ENCODE data around the gene KCNQ1. TPM values are rescaled to one million over a fixed set of nuclear protein-coding genes. Genes with fewer than 3 reads are reported as not detected.

KCNQ1 gene
- total and polyA plus RNA-seq, 2 of the 13 experiments (the other 11 are each of a cell fraction or from before 2014, with no cell fraction given) = 0.02 to 0.08 TPM

DNA sequence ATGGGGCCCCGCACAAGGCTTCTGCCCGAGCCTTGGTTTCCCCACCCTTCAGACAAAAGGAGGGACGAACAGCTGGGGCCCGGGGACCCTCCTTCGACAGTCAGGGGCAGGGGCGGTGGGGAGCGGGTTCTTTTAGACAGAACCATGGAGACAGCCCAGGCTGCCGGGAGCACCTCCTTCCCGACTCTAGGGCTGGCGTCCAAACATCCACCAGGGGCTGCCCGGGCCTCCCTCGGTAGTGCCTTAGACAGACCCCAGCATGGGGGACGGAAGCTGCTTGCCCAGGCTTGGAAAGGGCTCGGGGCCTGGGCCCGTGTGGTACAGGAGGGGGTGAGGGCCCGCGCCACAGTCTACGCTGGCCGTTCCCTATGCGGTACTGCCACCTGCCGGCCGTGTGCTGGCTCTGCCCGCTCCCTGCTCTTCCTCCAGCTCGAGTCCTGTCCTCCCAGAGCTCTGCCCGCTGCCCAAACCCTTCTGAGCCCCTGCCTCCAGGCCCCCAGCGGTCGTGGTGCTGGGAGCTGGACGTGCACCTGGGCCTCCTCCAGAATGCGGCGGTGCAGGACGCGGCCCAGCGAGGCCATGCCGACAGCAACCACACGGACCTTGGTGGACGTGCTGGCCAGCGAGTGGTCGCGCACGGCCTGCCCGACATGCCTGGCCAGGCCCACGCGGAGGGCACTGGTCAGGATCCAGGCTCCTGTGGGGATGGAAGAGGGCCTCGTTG, 24.1 kb upstream of the KCNQ1 start (continued):
- TF ChIP-seq, protein P1, sequence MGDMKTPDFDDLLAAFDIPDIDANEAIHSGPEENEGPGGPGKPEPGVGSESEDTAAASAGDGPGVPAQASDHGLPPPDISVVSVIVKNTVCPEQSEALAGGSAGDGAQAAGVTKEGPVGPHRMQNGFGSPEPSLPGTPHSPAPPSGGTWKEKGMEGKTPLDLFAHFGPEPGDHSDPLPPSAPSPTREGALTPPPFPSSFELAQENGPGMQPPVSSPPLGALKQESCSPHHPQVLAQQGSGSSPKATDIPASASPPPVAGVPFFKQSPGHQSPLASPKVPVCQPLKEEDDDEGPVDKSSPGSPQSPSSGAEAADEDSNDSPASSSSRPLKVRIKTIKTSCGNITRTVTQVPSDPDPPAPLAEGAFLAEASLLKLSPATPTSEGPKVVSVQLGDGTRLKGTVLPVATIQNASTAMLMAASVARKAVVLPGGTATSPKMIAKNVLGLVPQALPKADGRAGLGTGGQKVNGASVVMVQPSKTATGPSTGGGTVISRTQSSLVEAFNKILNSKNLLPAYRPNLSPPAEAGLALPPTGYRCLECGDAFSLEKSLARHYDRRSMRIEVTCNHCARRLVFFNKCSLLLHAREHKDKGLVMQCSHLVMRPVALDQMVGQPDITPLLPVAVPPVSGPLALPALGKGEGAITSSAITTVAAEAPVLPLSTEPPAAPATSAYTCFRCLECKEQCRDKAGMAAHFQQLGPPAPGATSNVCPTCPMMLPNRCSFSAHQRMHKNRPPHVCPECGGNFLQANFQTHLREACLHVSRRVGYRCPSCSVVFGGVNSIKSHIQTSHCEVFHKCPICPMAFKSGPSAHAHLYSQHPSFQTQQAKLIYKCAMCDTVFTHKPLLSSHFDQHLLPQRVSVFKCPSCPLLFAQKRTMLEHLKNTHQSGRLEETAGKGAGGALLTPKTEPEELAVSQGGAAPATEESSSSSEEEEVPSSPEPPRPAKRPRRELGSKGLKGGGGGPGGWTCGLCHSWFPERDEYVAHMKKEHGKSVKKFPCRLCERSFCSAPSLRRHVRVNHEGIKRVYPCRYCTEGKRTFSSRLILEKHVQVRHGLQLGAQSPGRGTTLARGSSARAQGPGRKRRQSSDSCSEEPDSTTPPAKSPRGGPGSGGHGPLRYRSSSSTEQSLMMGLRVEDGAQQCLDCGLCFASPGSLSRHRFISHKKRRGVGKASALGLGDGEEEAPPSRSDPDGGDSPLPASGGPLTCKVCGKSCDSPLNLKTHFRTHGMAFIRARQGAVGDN (CRISPR knock-in tag; IDR thresholded peaks at IDR 0.05) = peak; percentile 75
- TF ChIP-seq, protein P2, sequence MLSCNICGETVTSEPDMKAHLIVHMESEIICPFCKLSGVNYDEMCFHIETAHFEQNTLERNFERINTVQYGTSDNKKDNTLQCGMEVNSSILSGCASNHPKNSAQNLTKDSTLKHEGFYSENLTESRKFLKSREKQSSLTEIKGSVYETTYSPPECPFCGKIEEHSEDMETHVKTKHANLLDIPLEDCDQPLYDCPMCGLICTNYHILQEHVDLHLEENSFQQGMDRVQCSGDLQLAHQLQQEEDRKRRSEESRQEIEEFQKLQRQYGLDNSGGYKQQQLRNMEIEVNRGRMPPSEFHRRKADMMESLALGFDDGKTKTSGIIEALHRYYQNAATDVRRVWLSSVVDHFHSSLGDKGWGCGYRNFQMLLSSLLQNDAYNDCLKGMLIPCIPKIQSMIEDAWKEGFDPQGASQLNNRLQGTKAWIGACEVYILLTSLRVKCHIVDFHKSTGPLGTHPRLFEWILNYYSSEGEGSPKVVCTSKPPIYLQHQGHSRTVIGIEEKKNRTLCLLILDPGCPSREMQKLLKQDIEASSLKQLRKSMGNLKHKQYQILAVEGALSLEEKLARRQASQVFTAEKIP (CRISPR knock-in tag; IDR thresholded peaks at IDR 0.05; ENCODE audit: borderline replicate concordance) = no peak
- no peak for TF ChIP-seq RBM22 (optimal IDR thresholded peaks at IDR 0.05; ENCODE audit: low read length)
- TF ChIP-seq ZNF737 (CRISPR knock-in tag; IDR thresholded peaks at IDR 0.05; ENCODE audit: borderline replicate concordance) = no peak
- no peak for TF ChIP-seq SIN3B (IDR thresholded peaks at IDR 0.05; ENCODE audit: low read length)
- TF ChIP-seq ZFP62 (CRISPR knock-in tag; IDR thresholded peaks at IDR 0.05) = 0 out of 2 replicates have a peak, but pooled peaks have one; percentile 23
- no peak for TF ChIP-seq ZNF281 (CRISPR knock-in tag; IDR thresholded peaks at IDR 0.05; ENCODE audit: borderline replicate concordance)
- no peak for TF ChIP-seq HDAC6 (IDR thresholded peaks at IDR 0.05; ENCODE audit: low read depth, low read length)
- TF ChIP-seq, protein P3, sequence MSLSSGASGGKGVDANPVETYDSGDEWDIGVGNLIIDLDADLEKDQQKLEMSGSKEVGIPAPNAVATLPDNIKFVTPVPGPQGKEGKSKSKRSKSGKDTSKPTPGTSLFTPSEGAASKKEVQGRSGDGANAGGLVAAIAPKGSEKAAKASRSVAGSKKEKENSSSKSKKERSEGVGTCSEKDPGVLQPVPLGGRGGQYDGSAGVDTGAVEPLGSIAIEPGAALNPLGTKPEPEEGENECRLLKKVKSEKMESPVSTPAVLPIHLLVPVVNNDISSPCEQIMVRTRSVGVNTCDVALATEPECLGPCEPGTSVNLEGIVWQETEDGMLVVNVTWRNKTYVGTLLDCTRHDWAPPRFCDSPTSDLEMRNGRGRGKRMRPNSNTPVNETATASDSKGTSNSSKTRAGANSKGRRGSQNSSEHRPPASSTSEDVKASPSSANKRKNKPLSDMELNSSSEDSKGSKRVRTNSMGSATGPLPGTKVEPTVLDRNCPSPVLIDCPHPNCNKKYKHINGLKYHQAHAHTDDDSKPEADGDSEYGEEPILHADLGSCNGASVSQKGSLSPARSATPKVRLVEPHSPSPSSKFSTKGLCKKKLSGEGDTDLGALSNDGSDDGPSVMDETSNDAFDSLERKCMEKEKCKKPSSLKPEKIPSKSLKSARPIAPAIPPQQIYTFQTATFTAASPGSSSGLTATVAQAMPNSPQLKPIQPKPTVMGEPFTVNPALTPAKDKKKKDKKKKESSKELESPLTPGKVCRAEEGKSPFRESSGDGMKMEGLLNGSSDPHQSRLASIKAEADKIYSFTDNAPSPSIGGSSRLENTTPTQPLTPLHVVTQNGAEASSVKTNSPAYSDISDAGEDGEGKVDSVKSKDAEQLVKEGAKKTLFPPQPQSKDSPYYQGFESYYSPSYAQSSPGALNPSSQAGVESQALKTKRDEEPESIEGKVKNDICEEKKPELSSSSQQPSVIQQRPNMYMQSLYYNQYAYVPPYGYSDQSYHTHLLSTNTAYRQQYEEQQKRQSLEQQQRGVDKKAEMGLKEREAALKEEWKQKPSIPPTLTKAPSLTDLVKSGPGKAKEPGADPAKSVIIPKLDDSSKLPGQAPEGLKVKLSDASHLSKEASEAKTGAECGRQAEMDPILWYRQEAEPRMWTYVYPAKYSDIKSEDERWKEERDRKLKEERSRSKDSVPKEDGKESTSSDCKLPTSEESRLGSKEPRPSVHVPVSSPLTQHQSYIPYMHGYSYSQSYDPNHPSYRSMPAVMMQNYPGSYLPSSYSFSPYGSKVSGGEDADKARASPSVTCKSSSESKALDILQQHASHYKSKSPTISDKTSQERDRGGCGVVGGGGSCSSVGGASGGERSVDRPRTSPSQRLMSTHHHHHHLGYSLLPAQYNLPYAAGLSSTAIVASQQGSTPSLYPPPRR (CRISPR knock-in tag; IDR thresholded peaks at IDR 0.05; ENCODE audit: borderline replicate concordance) = no peak
- no peak for TF ChIP-seq ZNF234 (CRISPR knock-in tag; conservative IDR thresholded peaks at IDR 0.05)
- no peak for TF ChIP-seq RXRB (CRISPR knock-in tag; IDR thresholded peaks at IDR 0.05; ENCODE audit: borderline replicate concordance)
- no peak for TF ChIP-seq ZNF256 (CRISPR knock-in tag; conservative IDR thresholded peaks at IDR 0.05)
- TF ChIP-seq ZNF878 (CRISPR knock-in tag; IDR thresholded peaks at IDR 0.05) = no peak

Data from HepG2 (cell line).